HCT116 (cell line): ENCODE measurements around the gene MAP2K2. TPM values are rescaled to one million over a fixed set of nuclear protein-coding genes. Genes with fewer than 3 reads are reported as not detected.

Experiments used
- ATAC-seq: fragments of 200-7000 bp; cut with Tn5 transposase; 2 replicates; pipeline ENCODE4 v1.9.1; 2020; ENCODE audit warnings: mild to moderate bottlenecking, moderate library complexity
- BruUV-seq: library from RNA; stranded (reverse); fragments of 400-500 nt; replicated peaks from 2 replicates; lab custom pipeline; 2021; lab: Mats Ljungman, UMichigan
- CTCF ChIA-PET: fragments of 300-600 bp; sonication (Branson Sonifier 250); formaldehyde crosslinking; loops from one replicate; lab custom pipeline; 2021; ENCODE audit warnings: antibody characterized with exemption; lab: Charles Lee
- POLR2A ChIA-PET: fragments of 300-600, 350-600 bp; sonication (Branson Sonifier 250); formaldehyde crosslinking; loops from one replicate; lab custom pipeline; 2021; ENCODE audit warnings: antibody characterized with exemption; lab: Charles Lee
- RAD21 ChIA-PET, 2 experiments: fragments of 300-600 bp; sonication (Branson Sonifier 250); formaldehyde crosslinking; loops; one replicate each; lab custom pipeline; 2023; ENCODE audit warnings: low total read pairs in 2 of 2; ENCODE audit not compliant: uncharacterized antibody in 2 of 2, unreplicated experiment in 2 of 2, low non-redundant PET in 1 of 2; lab: Charles Lee
- DNase-seq: peaks from one replicate; pipeline ENCODE4 v3.0.0-alpha.2; 2010; ENCODE audit warnings: low read depth, low spot score
- H2AFZ ChIP-seq: fragments of 200-600 bp; shearing (Covaris generic), sonication (generic); 2 replicates; pipeline ENCODE4 v1.6.1; 2017; ENCODE audit warnings: low read depth, mixed run types, mixed read lengths, antibody characterized with exemption, low read length; ENCODE audit not compliant: poor library complexity, severe bottlenecking
- H3K27ac ChIP-seq: 2 replicates; pipeline ENCODE4 v1.5.1; 2012; ENCODE audit warnings: low read depth, low read length
- H3K27me3 ChIP-seq: fragments of 200-600 bp; sonication (generic); 2 replicates; pipeline ENCODE4 v1.6.1; 2016; ENCODE audit warnings: mixed run types, low read length, mixed read lengths; ENCODE audit not compliant: insufficient read depth
- H3K36me3 ChIP-seq, 2 experiments: fragments of 200-500 bp in 1 of 2; fragments of 200-600 bp in 1 of 2; sonication (Bioruptor generic) in 1 of 2; sonication (generic) in 1 of 2; 2 replicates each; pipeline versions ENCODE4 v1.5.1 to v1.6.1; 2014 to 2016; ENCODE audit warnings: low read length in 2 of 2, inconsistent platforms in 1 of 2, mixed read lengths in 1 of 2, mixed run types in 1 of 2; ENCODE audit not compliant: insufficient read depth in 2 of 2, control insufficient read depth in 1 of 2
- H3K4me1 ChIP-seq, 2 experiments: fragments of 200-600 bp in 1 of 2; sonication (generic) in 1 of 2; 2 replicates each; pipeline versions ENCODE4 v1.5.1 to v1.6.1; 2012 to 2017; ENCODE audit warnings: low read length in 2 of 2, inconsistent platforms in 1 of 2, mild to moderate bottlenecking in 1 of 2, mixed read lengths in 1 of 2, mixed run types in 1 of 2, moderate library complexity in 1 of 2; ENCODE audit not compliant: insufficient read depth in 2 of 2, control insufficient read depth in 1 of 2
- H3K4me2 ChIP-seq: fragments of 200-600 bp; sonication (generic); 2 replicates; pipeline ENCODE4 v1.6.1; 2017; ENCODE audit warnings: mixed run types, low read length, mixed read lengths
- H3K4me3 ChIP-seq, 2 experiments: fragments of 200-600 bp in 1 of 2; sonication (generic) in 1 of 2; replicated peaks in 1 of 2; 2 replicates each; pipeline ENCODE4 v1.5.1; 2011 to 2016; ENCODE audit warnings: low read length in 2 of 2, control low read depth in 1 of 2, low read depth in 1 of 2, mild to moderate bottlenecking in 1 of 2, mixed read lengths in 1 of 2, mixed run types in 1 of 2
- H3K79me2 ChIP-seq: fragments of 200-600 bp; sonication (generic); 2 replicates; pipeline ENCODE4 v1.6.1; 2017; ENCODE audit warnings: mild to moderate bottlenecking, mixed run types, low read length, moderate library complexity, mixed read lengths; ENCODE audit not compliant: insufficient read depth
- H3K9ac ChIP-seq: fragments of 200-600 bp; sonication (generic); 2 replicates; pipeline ENCODE4 v1.6.1; 2016; ENCODE audit warnings: low read length, mixed read lengths
- H3K9me2 ChIP-seq: fragments of 200-600 bp; sonication (generic), shearing (Covaris generic); 2 replicates; pipeline ENCODE4 v1.6.1; 2017; ENCODE audit warnings: mixed run types, mild to moderate bottlenecking, moderate library complexity; ENCODE audit not compliant: insufficient read depth
- H3K9me3 ChIP-seq, 2 experiments: fragments of 200-500 bp in 1 of 2; fragments of 200-600 bp in 1 of 2; sonication (Bioruptor generic) in 1 of 2; sonication (generic) in 1 of 2; 2 replicates each; pipeline ENCODE4 v1.6.1; 2014 to 2017; ENCODE audit warnings: low read length in 2 of 2, mixed read lengths in 2 of 2, inconsistent platforms in 1 of 2, low read depth in 1 of 2, mild to moderate bottlenecking in 1 of 2, mixed run types in 1 of 2, moderate library complexity in 1 of 2; ENCODE audit not compliant: control insufficient read depth in 1 of 2, insufficient read depth in 1 of 2
- H4K20me1 ChIP-seq: fragments of 200-600 bp; sonication (generic), shearing (Covaris generic); 2 replicates; pipeline ENCODE4 v1.6.1; 2017; ENCODE audit warnings: mixed run types, mild to moderate bottlenecking, moderate library complexity; ENCODE audit not compliant: insufficient read depth
- CTCF ChIP-seq, 3 experiments: fragments of 200-600 bp in 1 of 3; sonication (generic) in 1 of 3; IDR thresholded peaks in 2 of 3; conservative IDR thresholded peaks in 1 of 3; 2 replicates each; pipeline ENCODE4 v1.5.1; 2012 to 2017; ENCODE audit warnings: low read depth in 2 of 3, low read length in 2 of 3, antibody characterized with exemption in 1 of 3, borderline replicate concordance in 1 of 3, control low read depth in 1 of 3, mild to moderate bottlenecking in 1 of 3, mixed read lengths in 1 of 3, mixed run types in 1 of 3, moderate library complexity in 1 of 3; ENCODE audit not compliant: insufficient read depth in 1 of 3
- EGR1 ChIP-seq: IDR thresholded peaks from 2 replicates; pipeline ENCODE4 v1.6.1; 2012; ENCODE audit warnings: low read depth
- FOSL1 ChIP-seq: IDR thresholded peaks from 2 replicates; pipeline ENCODE4 v1.6.1; 2012; ENCODE audit warnings: low read depth
- JUND ChIP-seq: IDR thresholded peaks from 2 replicates; pipeline ENCODE4 v1.6.1; 2012
- MAX ChIP-seq: IDR thresholded peaks from 2 replicates; pipeline ENCODE4 v1.6.1; 2012
- POLR2AphosphoS5 ChIP-seq: IDR thresholded peaks from 2 replicates; pipeline ENCODE4 v1.6.1; 2011; ENCODE audit warnings: mild to moderate bottlenecking, low read depth, low read length, moderate library complexity
- SRF ChIP-seq: IDR thresholded peaks from 2 replicates; pipeline ENCODE4 v1.6.1; 2012; ENCODE audit warnings: low read depth
- YY1 ChIP-seq: IDR thresholded peaks from 2 replicates; pipeline ENCODE4 v1.6.1; 2011; ENCODE audit warnings: low read length, low read depth, moderate library complexity, mild to moderate bottlenecking; ENCODE audit not compliant: insufficient replicate concordance; ENCODE audit errors: extremely low read depth
- ZFX ChIP-seq: fragments of 450-650 bp; IDR thresholded peaks from 2 replicates; pipeline ENCODE4 v1.6.1; 2017
- intact Hi-C: fragments of 100-400 bp; cut with micrococcal nuclease; formaldehyde crosslinking; loops from 2 replicates; pipeline ENCODE4 v1.10.0; 2022
- total RNA-seq: library from RNA; stranded (reverse); gene quantifications from one replicate; pipeline ENCODE4 v1.2.1, GENCODE V29; 2021; ENCODE audit not compliant: unreplicated experiment

MAP2K2 gene
- total RNA-seq, 1 experiment from 2014 or later: 186 TPM

- POLR2A ChIA-PET: interaction anchor here (1.5 kb wide), 1 partner anchor 12 kb away, joined by 4 read pairs; no protein-coding TSS in a partner anchor
Measured at GRCh38 chr19:4152241-4152998, 28.5 kb upstream of the MAP2K2 start.

More at GRCh38 chr19:4152241-4152998, 28.5 kb upstream of the MAP2K2 start:
- Histone ChIP-seq H3K9ac (no peak overlapping the region), H3K4me3 (no peak overlapping the region), H3K9me2 (no peaks in the 10 kb centered on the region), H4K20me1 (no peaks in the 10 kb centered on the region), H3K27me3 (no peaks in the 10 kb centered on the region), H3K4me2 (no peak overlapping the region), H3K4me1 (peaks cover 0 to 13% of the 10 kb centered on the region in 2 experiments; a peak in 2 of 4 replicates), H3K9me3 (no peaks in the 10 kb centered on the region), H3K36me3 (no peaks in the 10 kb centered on the region), H3K27ac (no peak overlapping the region), H2AFZ (no peak overlapping the region), H3K79me2 (no peaks in the 10 kb centered on the region)
- intact Hi-C loops: no loop called here
- ATAC-seq (no peak), DNase-seq (no peak)
- ChIA-PET RAD21 (no interaction called here), CTCF (interaction anchor here (3.6 kb wide), 1 partner anchor 12 kb away, joined by 13 read pairs; no protein-coding TSS in a partner anchor)
- no TSS peak for BruUV-seq
- TF ChIP-seq CTCF (IDR thresholded peaks at IDR 0.05 in 2 of 3, conservative IDR thresholded peaks at IDR 0.05 in 1 of 3; ENCODE audit: borderline replicate concordance in 1 of 3, insufficient read depth in 1 of 3, low read depth in 2 of 3, low read length in 2 of 3): no peak
- TF ChIP-seq FOSL1: no peak
- no peak for TF ChIP-seq EGR1
- no peak for TF ChIP-seq JUND
- no peak for TF ChIP-seq ZFX
- TF ChIP-seq MAX: no peak
- no peak for TF ChIP-seq POLR2AphosphoS5
- no peak for TF ChIP-seq YY1
- TF ChIP-seq SRF: no peak
